Measurements from ENCODE around the gene FMNL2. TPM values are rescaled to one million over a fixed set of nuclear protein-coding genes. Genes with fewer than 3 reads are reported as not detected.

The FMNL2 gene
- total RNA-seq, 1 experiment from 2014 or later, result 33.6 TPM

GRCh38 chr2:152622219-152622618 is 287.2 kb downstream of the FMNL2 start:
- Histone ChIP-seq H3K27me3 (ENCODE audit: control insufficient read depth, insufficient read depth, low read length) (no peaks in the 10 kb centered on the region), H3K27ac (ENCODE audit: low read length) (no peak overlapping the region), H3K4me3 (ENCODE audit: low read depth in 2 of 2, low read length in 2 of 2) (no peak overlapping the region), H3K4me1 (ENCODE audit: control insufficient read depth, insufficient read depth, low read length) (no peaks in the 10 kb centered on the region), H3K36me3 (ENCODE audit: control insufficient read depth, insufficient read depth, low read length) (peaks cover 18% of the 10 kb centered on the region), H3K9me3 (ENCODE audit: control insufficient read depth, insufficient read depth, low read depth, low read length) (no peaks in the 10 kb centered on the region)
- ATAC-seq, result no peak
- intact Hi-C loops (cut with micrococcal nuclease; ENCODE audit: unreplicated experiment), result no loop called here
- no peak for TF ChIP-seq CTCF (IDR thresholded peaks at IDR 0.05)
- TF ChIP-seq TCF7L2 (IDR thresholded peaks at IDR 0.05; ENCODE audit: low read depth, low read length), result no peak
- TF ChIP-seq REST (IDR thresholded peaks at IDR 0.05; ENCODE audit: insufficient read depth in 1 of 2, low read depth in 2 of 2, low read length in 1 of 2), result no peak
- no peak for TF ChIP-seq SIN3A (IDR thresholded peaks at IDR 0.05; ENCODE audit: borderline replicate concordance, insufficient read depth, low read depth, low read length)
- no peak for TF ChIP-seq POLR2AphosphoS5 (IDR thresholded peaks at IDR 0.05; ENCODE audit: low read depth, low read length)
- ChIA-PET CTCF (no interaction called here), POLR2A (no interaction called here)
- DNase-seq (ENCODE audit: low read depth, low spot score), result no peak
- BruUV-seq (replicated peaks), result no TSS peak
- in situ Hi-C loops (cut with HindIII; ENCODE audit: low pct_unique_long_range_greater_than_20kb, low sequenced_read_pairs), result no loop called here

GRCh38 chr2:152623076-152623740 is 288.2 kb downstream of the FMNL2 start:
- TF ChIP-seq TCF7L2 (IDR thresholded peaks at IDR 0.05; ENCODE audit: low read depth, low read length) (no peak), REST (IDR thresholded peaks at IDR 0.05; ENCODE audit: insufficient read depth in 1 of 2, low read depth in 2 of 2, low read length in 1 of 2) (no peak), SIN3A (IDR thresholded peaks at IDR 0.05; ENCODE audit: borderline replicate concordance, insufficient read depth, low read depth, low read length) (no peak), POLR2AphosphoS5 (IDR thresholded peaks at IDR 0.05; ENCODE audit: low read depth, low read length) (no peak)
- no peak overlapping the region for H3K4me3 ChIP-seq (ENCODE audit: low read depth in 2 of 2, low read length in 2 of 2)
- intact Hi-C loops (cut with micrococcal nuclease; ENCODE audit: unreplicated experiment) (no loop called here), in situ Hi-C loops (cut with HindIII; ENCODE audit: low pct_unique_long_range_greater_than_20kb, low sequenced_read_pairs) (no loop called here)
- no peak overlapping the region for H3K27ac ChIP-seq (ENCODE audit: low read length)
- no peaks in the 10 kb centered on the region for H3K27me3 ChIP-seq (ENCODE audit: control insufficient read depth, insufficient read depth, low read length)
- H3K9me3 ChIP-seq (ENCODE audit: control insufficient read depth, insufficient read depth, low read depth, low read length), result no peaks in the 10 kb centered on the region
- DNase-seq (ENCODE audit: low read depth, low spot score), result no peak
- ChIA-PET CTCF (no interaction called here), POLR2A (no interaction called here)
- ATAC-seq, result no peak
- no TSS peak for BruUV-seq (replicated peaks)
- peaks cover 12% of the 10 kb centered on the region; the same call in 1 of the 2 replicates for H3K36me3 ChIP-seq (ENCODE audit: control insufficient read depth, insufficient read depth, low read length)
- H3K4me1 ChIP-seq (ENCODE audit: control insufficient read depth, insufficient read depth, low read length), result no peaks in the 10 kb centered on the region

All from Panc1 (cell line).